GM21423 (cell line): ENCODE data around the gene PARD6G.

ENCODE experiments used
- ATAC-seq: cut with Tn5 transposase; IDR thresholded peaks from one replicate; pipeline ENCODE4 v1.9.1; 2021; ENCODE audit warnings: mild to moderate bottlenecking, moderate library complexity; ENCODE audit not compliant: unreplicated experiment

Gene PARD6G

DNA sequence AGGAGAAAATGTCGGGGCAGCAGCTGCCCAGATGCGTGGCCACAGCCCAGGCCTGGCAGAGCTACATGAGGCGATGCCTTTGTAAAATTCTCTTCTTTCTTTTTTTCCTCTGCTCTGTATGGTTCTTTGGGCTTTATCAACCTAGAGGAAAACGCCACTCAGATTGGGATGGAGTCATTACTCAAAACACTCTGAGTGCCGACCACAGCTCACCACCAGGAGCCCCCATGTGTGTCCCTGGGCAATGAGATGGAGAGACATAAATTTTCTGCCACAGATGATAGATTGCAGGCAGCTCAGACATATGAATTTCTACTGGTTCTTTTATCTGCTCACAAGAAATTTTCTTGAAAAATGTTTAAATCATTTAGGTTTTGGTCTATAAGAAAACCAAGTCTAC is 56.0 kb downstream of the PARD6G start:
- ATAC-seq, result no peak

DNA sequence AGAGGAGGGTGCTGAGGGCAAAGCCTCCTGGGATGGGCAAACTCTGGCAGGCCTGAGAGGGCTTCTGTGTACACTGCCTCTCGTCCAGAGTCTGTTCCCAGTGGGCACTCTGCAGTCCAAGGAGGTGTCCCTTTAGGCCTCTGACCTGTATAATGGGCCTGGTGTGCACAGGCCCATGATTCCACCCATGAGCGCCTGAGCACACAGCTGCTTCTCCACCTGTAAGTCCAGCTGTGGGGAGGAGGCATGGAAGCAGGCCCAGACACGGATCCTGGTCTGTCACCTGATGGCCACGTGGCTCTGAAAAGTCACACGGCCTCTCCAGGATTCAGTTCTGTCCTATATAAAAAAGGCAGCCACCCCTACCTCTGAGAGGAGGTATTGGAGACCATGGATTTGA is 57.0 kb downstream of the PARD6G start:
- ATAC-seq, result no peak

DNA sequence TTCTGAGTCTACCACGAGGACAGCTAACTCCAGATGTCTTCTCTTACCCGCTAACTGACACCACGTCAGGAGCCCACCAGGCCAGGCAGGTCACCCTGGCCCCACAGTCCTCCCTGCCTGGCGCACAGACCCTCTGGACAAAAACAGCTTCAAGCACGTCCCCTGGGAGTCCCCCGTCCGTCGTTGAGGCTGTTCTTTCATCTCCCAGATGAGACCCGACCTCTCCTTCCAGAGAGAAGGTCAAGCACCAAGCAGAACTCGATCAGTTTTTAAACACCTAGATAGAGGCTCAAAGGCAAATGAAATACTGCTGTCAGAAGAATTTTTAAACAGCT is 57.8 kb downstream of the PARD6G start:
- no peak for ATAC-seq

DNA sequence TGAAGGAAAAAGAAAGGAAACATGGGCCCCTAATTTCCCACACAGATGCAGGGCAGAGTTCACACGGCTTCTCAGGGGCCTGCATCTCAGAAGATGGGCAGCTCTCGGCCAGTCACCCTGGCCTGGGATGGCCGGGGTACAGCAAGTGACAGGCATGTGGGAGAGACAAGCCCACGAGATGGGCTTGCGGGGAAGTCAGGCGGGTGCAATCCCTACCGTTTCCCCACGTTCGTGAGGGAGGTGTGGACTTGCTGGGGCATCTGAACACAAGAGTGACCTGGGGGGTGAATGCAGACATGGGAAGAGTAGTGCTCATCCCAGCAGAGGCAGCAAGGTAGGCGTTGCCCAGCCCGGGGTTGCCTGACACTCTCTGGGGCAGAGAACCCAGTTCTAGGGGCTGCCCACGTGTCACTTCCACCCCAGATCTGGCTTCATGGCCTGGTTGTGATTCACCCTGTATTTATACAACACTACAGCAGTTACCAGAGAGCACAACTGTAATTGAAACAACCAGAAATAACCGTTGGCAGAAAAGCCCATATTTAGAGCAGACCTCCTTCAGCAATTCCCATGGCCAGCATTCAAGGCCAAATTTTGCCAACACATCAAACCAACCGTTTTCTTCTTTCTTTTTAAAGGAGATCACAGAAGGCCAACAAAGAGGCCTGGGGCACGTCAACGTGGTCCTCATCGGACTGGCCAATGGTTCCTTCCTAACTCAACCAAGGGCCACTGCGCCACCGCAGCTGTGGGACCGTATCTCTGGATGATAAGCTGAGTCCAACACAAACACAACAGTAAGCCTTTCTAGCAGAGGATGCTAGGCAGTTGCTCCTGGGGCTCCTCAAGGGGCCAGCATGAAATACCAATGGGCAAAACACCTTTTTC is 58.4 kb downstream of the PARD6G start:
- ATAC-seq, result no peak

DNA sequence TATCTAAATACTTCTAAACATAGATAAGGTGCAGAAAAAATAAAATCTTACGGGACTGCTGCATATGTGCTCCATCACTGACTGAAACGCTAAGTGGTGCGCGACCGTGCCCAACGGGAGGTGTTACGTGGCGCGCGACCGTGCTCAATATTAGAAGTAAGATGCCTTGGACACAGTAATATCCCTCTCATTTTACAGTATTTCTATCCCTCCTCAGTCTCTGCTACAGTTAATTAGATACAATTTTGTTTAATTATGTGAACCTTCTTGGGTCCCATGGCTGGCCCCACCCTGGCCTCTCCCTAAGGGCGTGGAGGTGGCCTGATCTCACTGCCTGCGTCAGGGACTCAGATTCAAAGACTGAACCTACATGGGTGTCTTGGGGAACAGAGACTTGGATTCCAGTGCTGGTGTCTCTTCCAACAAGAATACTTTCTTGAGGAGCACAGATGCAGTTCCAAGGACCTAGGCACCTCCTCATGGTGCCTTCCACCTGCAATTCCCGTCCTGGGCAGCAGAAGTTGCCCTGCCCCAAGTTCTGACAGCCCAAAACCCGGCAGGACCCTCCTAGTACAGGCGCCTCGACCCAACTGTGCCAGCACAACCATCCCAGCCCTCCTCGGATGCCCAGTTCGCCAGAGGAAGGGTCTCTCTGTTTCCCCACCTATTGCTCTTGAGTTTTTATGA is 59.2 kb downstream of the PARD6G start:
- no peak for ATAC-seq

DNA sequence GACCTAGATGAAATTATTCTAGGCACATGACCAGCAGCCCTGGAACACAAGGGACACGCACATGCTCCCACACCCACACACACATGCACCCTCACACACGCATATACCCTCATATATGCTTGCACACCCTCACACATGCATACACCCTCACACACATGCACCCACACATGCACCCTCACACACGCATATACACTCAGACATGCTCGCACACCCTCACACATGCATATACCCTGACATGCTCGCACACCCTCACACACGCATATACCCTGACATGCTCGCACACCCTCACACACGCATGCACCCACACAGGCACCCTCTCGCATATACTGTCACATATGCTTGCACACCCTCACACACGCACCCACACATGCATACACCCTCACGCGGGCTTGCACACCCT is 61.8 kb downstream of the PARD6G start:
- ATAC-seq, result no peak

DNA sequence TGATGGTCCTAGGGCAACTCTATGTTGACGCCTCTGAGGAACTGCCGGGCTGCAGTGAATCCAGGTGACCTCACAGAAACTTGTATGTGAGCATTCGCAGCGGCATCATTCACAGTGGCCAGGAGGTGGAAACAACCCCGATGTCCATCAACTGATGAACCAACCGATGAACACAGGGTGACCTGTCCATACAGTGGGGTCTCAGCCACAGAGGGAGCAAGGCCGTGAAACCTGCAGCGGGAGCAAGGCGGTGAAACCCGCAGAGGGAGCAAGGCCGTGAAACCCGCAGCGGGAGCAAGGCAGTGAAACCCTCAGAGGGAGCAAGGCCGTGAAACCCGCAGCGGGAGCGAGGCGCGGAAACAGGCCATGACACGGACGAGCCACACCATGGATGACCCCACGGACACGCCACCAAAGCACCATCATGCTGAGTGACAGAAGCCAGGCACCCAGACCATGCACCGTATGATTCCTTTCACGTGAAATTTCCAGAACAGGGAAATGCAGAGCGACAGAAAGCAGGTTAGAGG is 63.0 kb downstream of the PARD6G start:
- no peak for ATAC-seq

DNA sequence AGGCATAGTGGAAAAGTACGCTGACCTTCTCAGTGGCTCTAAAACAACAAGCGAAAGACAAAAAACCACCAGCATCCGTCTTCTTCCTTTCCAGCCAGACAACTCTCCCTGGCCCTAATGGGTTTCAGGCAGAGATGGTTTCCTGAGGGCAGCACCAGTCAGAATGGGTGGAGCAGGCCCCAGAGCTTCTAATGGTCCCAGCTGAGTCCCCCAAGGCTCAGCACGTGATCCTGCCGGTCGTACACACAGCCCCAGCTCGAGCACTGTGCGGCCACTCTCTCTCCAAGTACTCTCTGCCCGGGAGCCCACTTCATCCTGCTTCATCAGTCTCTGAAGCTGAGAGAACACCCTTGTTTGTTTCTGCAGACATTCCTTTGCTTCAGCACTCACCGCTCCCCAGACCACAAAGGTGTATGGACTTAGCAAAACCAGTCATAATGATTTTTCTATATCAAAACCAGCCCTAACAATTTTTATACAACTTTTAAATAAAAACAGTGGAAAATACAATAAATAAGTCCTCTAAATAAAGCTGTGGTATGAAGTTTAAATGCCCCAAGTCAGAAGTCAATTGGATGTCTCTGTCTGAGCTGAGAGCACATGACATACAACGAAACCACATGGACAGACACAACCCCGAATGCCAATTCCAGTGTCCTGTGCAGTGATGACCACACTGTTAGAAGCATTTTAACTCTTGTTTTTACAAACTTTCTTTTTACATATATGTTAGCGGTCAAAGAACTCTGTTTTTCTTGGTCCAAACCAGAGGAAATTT is 63.9 kb downstream of the PARD6G start:
- no peak for ATAC-seq

DNA sequence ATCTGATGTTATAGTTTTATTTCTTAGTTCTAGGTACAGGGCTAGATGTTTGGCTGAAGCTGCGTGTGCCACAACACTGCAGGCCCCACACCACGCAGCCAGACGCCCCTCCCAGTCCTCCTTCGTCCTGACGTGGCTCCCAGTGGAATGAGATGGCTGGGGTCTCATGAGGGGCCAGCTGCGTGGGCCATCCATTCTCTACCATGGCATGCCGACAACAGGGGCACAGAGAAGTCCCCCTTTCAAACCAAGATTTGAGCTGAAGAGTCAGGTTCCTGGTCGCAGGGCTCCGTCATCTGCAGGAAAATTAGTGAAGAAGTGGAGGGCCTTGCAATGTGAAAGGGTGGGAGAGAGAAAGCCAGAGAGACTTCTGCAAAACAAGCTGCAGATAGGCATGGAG is 64.5 kb downstream of the PARD6G start:
- ATAC-seq, result no peak

DNA sequence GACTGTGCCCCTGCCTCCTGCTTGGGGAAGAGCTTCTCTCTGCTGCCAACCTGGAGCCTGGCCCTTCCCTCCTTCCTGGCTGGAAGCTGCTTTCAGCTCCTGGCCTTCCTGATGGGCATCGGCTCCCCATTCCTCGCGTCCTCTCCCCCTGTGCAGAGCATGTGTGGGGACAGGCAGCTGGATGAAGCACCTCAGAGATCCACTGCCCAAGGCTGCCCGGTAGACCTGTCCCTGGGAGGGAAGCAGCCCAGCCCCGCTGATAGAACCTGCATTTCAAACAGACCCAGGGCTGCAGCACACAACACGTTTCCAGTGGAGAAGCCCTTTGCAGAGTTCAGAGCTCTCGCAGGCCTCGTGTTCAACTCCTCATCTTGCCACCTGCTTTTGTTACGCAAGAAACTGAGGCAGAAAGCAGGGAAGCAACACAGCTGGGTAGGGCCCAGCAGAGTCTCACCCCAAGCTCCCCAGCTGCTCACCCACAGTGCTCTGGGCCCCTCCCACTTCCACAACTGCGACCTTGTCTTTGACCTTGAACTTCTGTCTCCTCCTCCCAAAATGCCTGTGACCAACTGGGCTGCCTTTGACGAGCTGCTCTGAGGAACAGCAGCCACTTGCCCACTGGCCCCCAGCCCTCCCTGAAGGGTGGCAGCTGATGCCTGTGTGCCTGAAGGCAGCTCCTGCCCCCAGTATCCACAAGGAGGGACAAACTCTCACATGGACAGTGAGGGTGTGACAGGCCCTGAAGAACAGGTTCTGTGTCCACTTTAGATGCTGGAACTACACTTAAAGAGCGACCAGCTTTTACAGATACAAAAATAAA is 65.5 kb downstream of the PARD6G start:
- ATAC-seq, result no peak

DNA sequence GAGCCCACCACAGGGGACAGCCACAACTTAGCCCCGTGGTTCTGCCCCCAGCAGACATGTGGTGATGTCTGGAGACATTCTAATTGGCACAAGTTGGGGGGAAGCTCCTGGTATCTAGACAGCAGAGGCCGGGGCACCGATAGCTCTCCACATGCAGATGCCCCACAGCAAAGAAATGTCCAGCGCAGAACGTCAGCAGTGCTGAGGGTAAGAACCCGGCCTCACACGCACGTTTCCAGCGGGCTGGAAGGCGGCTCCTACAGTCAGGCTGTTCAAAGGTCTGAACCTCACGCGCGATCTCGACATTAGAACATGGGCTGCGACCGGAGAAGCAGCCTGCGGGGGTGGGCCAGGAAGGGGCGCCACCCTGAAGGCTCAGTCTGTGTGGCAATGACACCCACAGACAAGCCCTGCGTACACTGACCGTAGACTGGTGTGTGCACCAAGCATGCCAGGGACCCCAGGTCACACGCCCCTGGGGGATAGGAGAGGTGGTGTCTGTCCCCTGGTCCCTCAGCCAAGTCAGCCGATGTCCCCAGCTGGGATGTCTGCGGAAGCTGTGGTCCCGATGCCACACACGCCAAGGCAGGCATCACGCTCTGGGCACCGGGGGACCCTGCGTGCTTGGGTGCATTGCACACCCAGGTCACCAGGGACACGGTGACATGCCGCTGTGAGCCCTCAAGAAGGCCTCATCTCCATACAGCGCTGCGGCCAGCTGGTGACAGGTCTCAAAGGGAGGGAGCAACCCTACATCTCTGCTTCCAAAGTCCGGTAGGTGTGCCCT is 66.3 kb downstream of the PARD6G start:
- no peak for ATAC-seq

DNA sequence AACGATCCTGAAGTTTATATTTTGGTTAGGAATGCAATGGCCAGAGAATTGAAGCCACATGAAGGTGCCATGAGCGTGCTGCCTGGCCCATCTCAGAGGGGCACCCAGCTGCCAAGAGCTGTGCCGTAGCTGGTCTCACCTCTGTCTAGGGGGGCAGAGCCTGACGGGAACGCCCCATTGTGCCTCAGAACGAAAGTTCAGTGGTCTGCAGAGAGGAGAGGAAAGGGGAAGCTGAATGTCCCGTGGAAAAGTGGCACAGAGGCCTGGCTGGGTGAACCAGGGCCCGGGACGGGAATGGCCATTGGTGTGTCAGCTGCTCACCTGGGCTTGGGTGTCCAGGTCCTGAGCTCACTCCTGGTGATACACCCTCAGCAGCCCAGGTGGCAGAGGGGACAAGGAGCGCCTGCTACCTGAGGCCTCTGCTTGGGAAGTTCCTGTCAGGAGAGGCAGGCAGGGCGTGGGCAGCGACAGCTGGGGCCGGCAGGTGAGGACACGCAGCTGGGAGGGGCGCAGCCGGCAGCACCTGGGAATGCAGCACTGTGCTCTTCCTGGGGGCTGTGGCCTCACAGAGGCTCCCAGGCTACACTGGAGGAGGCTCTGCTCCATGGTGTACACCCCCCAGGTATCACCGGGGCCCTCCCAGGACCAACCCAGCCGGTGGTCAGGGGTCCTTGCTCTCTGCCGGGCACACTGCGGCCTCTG is 67.3 kb downstream of the PARD6G start:
- ATAC-seq, result no peak

DNA sequence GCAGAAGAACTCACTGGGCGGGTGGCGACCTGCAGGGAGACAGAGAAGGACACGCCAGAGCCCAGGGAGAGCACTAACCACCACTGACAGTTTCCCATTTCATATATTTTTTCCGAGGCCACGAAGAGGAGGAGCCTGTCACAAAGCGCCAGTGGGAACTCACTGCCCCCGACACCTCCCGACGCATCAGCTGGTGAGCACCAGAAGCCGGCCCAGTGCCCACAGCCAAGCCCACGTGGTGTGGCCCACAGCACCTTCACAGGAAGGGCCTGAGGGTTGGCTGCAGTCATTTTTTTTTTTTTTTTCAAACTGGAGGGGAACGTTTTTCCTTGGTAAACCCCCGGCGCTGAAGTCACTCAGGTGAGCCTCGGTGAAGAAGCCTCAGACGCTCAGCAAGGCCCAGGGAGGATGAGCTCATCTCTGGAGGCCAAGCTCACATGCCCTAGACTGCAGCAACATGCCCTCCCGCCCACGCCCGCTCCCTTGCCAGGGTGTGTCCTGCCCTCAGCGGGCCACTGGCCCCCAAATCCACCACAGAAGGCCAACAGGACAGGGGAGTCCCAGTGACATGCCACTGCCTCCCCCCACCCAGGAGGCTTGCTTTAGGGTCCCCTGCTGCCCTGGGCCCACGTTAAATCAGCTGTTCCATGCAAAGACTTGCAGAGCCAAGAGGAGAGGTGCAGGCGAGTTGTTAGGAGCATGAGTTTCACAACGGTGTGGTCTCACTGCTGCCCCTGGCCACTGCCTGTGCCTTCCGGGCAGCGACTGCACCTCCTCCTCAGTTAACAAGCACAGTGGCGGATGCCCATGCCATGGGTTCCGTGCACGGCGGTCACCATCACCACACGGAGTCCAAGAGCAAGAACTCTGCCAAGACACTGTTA is 68.1 kb downstream of the PARD6G start:
- ATAC-seq, result no peak

DNA sequence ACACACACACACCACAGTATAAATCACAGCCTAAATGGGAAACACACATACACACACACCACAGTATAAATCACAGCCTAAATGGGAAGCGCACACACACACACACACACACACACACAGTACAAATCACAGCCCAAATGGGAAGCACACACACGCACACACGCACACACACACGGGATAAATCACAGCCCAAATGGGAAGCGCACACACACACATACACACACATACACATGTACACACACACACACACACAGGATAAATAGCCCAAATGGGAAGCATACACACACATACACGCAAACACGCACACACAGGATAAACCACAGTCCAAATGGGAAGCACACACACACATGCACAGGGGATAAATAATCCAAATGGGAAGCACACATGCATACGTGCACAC is 70.2 kb downstream of the PARD6G start:
- ATAC-seq, result no peak

DNA sequence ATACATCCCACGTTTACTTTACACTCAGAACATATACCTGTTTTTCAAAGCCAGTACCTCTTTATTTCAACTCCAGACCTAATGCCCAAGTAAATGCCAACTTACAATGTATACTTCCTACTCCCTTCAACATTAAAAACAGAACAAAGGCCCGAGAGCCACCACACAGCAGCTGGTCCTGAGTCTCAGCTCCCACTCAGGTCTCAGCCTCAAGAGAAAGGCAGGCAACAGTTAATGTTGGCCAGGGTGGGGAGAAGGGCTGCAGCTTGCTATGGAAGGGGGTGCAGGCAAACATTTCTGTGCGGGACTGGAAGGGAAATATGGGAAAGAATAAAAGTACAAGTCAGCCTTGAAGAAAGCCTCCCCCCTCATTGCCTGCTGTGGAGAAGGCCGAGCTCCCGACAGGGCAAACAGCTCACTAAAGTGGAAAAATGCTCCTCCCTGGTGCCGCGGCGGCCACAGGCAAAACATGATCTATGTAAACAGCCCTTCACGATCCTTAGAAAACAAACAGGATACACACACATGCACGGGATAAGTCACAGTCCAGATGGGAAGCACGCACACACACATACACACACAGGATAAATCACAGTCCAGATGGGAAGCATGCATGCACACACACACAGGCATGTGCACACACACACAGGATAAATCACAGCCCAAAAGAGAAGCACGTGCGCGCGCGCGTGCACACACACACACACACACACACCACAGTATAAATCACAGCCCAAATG is 70.8 kb downstream of the PARD6G start:
- no peak for ATAC-seq

DNA sequence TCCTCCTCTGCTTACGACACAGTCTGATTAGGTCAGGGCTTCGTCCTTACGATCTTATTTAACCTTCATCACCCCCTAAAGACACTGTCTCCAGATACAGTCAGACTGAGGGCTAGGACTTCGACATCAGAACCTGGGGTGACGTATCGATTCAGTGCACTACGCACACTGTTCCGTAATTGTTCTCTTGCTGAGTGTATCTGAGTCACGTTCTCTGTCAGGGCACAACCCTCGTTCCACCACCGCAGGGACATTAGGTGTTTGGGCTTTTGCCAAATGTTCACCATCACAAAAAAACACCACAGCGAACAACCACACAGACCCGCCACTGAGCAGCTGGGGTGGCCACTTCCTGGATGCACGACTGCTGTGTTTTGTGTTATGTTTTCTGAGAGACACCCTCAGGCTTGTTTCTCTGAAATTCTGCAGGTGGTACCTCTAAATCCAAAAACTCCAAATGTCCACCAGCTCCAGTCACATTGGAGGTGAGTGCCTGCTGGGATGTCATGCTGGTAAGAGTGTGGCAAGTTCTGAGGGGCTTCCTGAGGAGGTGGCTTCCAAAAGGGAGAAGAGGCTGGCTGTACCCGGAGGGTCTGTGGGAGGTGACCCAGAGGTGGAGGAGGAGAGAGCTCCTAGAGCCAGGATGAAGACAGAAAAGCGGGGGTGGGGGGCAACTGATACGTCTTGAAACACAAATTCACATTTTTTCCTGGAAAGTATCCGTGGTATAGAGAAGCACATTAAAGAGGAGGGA is 71.7 kb downstream of the PARD6G start:
- ATAC-seq, result no peak

DNA sequence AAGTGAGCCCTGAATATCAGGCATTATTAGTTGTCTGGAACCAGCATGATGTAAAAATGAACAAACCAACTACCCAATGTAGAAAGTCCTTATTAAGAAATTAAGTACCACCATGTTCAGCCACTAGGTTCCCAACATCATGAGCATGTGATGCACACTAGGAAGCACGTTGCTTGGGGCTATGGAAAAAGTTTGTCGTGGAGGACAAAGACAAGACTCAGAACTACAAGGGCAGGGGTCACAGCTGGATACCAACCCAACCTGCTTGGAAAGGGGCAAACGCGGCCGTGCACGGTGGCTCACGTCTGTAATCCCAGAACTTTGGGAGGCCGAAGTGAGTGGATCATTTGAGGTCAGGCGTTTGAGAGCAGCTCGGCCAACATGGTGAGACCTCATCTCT is 74.3 kb downstream of the PARD6G start:
- no peak for ATAC-seq
